IPS-20b (cell line): ENCODE measurements around the gene NFATC3.

Experiments
- H3K27ac ChIP-seq: one replicate; pipeline ENCODE4 v1.5.1; 2013; ENCODE audit warnings: low read length
- H3K27me3 ChIP-seq: 2 replicates; pipeline ENCODE4 v1.6.1; 2013; ENCODE audit warnings: mild to moderate bottlenecking, low read length, inconsistent platforms; ENCODE audit not compliant: insufficient read depth
- H3K36me3 ChIP-seq: 2 replicates; pipeline ENCODE4 v1.6.1; 2013; ENCODE audit warnings: low read depth, mild to moderate bottlenecking, inconsistent platforms, low read length, moderate library complexity; ENCODE audit not compliant: insufficient read depth
- H3K4me1 ChIP-seq: 2 replicates; pipeline ENCODE4 v1.6.1; 2013; ENCODE audit warnings: mild to moderate bottlenecking, control low read depth, inconsistent platforms, low read length, moderate library complexity; ENCODE audit not compliant: insufficient read depth
- H3K4me3 ChIP-seq: 2 replicates; pipeline ENCODE4 v1.5.1; 2013; ENCODE audit warnings: mild to moderate bottlenecking, low read length, inconsistent platforms
- H3K9ac ChIP-seq: 2 replicates; pipeline ENCODE4 v1.6.1; 2013; ENCODE audit warnings: low read depth, mild to moderate bottlenecking, inconsistent platforms, low read length, moderate library complexity
- H3K9me3 ChIP-seq: 2 replicates; pipeline ENCODE4 v1.6.1; 2013; ENCODE audit warnings: mild to moderate bottlenecking, low read depth, low read length, inconsistent platforms; ENCODE audit not compliant: insufficient read depth

NFATC3 gene

DNA sequence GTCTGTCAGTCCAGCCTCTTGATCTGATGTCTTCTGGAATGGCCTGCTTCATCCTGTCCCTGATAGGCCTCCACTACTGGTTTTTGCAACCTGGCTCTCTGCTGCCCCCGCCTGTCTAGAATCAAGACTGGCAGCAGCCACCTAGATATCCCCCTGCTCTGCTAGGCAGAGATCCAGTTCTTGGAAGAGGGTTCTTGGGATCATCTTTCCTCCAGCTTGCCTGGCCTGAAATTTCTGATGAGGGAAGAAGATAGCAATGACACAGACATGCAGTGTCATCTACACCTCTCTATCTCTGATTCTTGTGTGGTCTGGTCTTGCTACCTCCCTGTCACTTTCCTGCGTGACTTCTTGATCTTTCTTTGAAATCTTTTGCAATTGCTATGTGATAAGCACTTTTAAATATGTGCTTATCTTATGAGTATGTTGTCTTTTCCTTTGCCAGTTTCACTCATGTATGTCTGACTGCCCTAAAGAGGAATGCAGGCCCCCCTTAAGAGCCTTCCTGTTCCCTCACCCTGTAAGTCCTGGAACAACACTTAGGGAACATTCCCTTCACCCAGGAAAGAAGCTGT, 20.3 kb upstream of the NFATC3 start:
- Histone ChIP-seq H3K4me1 (no peaks in the 10 kb centered on the region), H3K36me3 (peaks cover 27% of the 10 kb centered on the region), H3K27me3 (no peaks in the 10 kb centered on the region), H3K4me3 (no peak overlapping the region), H3K9me3 (no peaks in the 10 kb centered on the region), H3K27ac (no peak overlapping the region), H3K9ac (no peak overlapping the region)

DNA sequence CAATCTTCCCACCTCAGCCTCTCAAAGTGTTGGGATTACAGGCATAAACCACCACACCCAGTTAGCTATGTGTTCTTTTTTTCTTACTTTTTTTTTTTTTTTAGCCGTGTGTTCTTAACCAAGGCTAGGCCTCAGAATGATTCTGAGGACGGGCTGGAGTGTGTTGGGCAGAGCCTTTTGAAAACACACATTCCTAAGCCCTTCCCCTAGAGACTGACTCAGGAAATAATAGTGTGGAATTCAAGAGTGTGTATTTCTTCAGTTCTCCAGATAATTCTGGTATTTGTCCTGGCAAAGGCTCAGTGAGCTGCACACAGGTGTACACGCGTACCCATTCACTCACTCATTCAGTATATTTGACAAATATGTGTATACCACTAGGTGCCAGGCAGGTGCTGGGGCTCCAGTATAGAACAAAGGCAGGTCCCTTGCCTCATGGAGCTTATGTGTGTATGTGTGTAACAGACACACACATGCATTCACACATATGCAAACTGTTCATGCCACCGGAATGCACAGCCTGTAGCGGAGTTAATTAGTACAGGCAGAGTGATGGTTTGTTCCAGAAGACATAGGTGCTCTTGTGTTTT, 19.4 kb upstream of the NFATC3 start:
- Histone ChIP-seq H3K36me3 (peaks cover 32% of the 10 kb centered on the region), H3K9ac (no peak overlapping the region), H3K27ac (no peak overlapping the region)

DNA sequence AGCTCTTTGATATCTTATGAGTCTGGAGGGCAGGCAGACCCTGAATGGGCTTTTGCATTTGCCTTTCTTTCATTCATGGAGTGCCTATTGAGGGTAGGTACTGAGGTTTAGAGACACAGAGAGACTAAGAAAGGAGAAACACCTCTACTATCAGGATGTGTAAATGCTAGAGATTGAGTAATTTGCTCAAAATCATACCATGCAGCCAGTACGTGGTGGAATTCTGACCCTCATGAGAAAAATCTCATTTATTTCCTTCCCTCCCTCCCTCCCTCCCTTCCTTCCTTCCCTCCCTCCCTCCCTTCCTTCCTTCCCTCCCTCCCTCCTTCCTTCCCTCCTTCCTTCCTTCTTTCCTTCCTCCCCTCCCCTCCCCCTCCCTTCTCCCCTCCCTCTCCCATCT, 18.4 kb upstream of the NFATC3 start:
- Histone ChIP-seq H3K9ac (no peak overlapping the region), H3K27me3 (no peaks in the 10 kb centered on the region), H3K4me1 (no peaks in the 10 kb centered on the region), H3K9me3 (no peaks in the 10 kb centered on the region), H3K27ac (no peak overlapping the region), H3K36me3 (peaks cover 35% of the 10 kb centered on the region), H3K4me3 (no peak overlapping the region)

More for the DNA sequence above, 19.4 kb upstream of the NFATC3 start:
- H3K27me3 ChIP-seq = no peaks in the 10 kb centered on the region
- no peak overlapping the region for H3K4me3 ChIP-seq
- no peaks in the 10 kb centered on the region for H3K4me1 ChIP-seq
- no peaks in the 10 kb centered on the region for H3K9me3 ChIP-seq

DNA sequence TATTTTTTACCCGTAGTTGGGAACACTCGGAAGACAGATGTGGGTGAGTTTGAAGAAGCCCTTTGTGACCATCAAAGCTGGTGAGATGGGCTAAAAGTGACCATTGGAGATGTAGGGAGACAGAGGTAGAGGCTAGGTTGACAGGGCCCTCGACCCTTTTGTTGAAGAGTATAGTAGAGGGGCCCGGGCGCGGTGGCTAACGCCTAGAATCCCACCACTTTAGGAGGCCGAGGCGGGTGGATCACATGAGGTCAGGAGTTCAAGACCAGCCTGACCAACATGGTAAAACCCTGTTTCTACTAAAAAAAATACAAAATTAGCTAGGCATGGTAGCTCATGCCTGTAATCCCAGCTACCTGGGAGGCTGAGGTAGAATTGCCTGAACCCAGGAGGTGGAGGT, 16.2 kb upstream of the NFATC3 start:
- no peaks in the 10 kb centered on the region for H3K4me1 ChIP-seq
- H3K27me3 ChIP-seq = no peaks in the 10 kb centered on the region
- no peak overlapping the region for H3K27ac ChIP-seq
- peaks cover 53% of the 10 kb centered on the region for H3K36me3 ChIP-seq
- H3K4me3 ChIP-seq = no peak overlapping the region
- H3K9me3 ChIP-seq = no peaks in the 10 kb centered on the region
- no peak overlapping the region for H3K9ac ChIP-seq

DNA sequence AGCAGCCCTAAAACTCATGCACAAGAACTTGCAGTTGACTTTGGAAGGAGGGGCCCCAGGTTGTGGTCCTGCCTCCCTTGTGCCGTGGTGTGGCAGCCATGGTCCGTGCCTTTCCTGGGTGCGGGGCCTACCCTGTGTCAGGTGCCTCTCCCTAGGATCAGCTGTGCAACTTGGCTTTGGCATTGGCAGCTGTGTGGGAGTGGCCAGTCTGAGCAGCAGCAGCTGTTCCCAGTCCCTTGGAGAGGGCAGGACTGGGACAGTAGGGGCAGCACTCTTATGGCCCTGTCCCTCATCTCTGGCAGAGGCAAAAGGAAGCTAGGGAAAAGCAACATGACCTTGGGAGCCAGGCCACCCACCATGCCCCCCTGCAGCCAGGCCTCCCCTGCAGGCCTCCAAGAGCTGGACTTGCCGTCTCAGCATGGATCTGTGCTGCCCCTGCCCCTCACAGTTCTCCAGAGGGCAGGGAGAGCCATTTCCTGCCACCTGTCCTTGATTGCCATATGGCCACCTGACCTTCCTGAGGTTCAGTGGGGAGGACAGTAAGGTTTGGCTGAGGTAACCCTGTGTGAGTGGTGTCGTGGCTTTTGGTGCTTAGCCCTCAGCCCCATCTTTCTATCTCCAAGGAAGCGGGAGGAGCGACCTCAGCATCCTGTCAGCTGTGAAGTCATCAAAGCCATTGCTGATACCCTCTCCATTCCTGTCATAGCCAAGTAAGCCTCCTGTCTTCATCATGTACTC, 15.5 kb upstream of the NFATC3 start:
- Histone ChIP-seq H3K27me3 (no peaks in the 10 kb centered on the region), H3K9ac (no peak overlapping the region), H3K36me3 (peaks cover 60% of the 10 kb centered on the region), H3K4me3 (no peak overlapping the region), H3K9me3 (no peaks in the 10 kb centered on the region), H3K4me1 (no peaks in the 10 kb centered on the region), H3K27ac (no peak overlapping the region)

DNA sequence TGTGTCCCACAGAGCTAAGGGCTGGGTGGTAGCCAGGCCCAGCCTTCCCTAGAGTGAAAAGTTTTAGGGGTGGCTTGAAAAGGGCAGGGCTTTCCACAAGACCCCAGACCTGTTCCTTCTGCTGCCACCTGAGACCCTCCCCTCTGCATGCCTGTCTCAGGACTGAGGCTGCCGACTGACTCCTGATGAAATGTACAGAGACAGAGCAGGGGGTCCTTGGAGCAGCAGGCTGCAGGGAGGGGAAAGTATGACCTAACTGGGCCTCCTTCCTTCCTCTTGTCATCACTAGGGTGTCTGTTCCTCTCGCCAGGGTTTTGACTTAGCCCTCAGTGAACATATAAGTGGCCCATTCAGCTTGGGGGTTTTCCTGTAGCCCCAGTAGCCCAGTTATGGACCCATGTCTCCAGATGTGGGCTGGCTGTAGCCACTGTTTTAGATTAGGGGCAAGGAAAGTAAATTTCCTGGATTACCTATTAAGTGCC, 14.9 kb upstream of the NFATC3 start:
- H3K9ac ChIP-seq = no peak overlapping the region
- H3K4me1 ChIP-seq = no peaks in the 10 kb centered on the region
- H3K36me3 ChIP-seq = peaks cover 66% of the 10 kb centered on the region
- no peak overlapping the region for H3K27ac ChIP-seq
- H3K9me3 ChIP-seq = no peaks in the 10 kb centered on the region
- H3K4me3 ChIP-seq = no peak overlapping the region
- no peaks in the 10 kb centered on the region for H3K27me3 ChIP-seq

DNA sequence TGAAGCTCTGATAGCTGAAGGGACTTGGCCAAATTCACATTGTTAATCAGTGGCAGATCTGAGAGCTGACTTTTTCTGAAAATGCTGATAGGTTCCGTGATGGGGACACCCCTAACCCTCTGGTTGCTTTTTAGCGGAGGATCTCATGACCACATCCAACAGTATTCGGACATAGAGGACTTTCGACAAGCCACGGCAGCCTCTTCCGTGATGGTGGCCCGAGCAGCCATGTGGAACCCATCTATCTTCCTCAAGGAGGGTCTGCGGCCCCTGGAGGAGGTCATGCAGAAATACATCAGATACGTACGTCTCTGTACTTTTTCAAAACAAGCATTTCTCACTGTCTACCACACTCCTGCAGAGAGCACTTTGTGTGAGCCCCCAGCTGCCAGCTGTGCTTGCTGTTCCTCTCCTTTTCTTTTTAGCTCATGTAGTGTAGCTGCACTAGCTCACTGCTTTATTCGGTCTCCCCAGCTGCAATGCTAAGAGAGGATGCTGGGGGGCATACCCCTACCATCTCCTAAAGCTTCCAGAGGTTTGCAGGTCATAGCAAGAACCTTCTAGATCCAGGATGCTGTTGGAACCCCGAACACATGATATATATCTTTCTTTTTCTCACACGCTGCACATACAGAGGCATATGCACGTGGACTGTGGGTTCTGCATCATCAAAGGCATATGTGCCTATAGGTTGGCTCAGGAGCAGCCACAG, 14.2 kb upstream of the NFATC3 start:
- Histone ChIP-seq H3K4me3 (no peak overlapping the region), H3K9ac (no peak overlapping the region), H3K9me3 (no peaks in the 10 kb centered on the region), H3K27me3 (no peaks in the 10 kb centered on the region), H3K4me1 (no peaks in the 10 kb centered on the region), H3K27ac (no peak overlapping the region), H3K36me3 (peaks cover 69% of the 10 kb centered on the region)

DNA sequence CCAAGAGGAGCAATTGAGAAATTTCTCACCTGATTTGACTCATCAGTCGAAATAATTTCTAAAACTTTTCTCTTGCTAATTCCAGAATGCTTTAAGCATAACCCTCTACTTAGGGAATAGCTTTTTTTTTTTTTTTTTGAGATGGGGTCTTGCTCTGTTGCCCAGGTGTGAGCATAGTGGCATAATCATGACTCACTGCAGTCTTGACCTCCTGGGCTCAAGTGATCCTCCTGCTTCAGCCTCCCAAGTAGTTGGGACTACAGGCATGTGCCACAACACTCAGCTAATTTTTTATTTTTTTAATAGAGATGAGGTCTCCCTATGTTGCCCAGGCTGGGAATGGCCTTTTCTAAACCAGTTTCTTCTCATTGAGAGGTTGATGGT, 13.7 kb upstream of the NFATC3 start:
- Histone ChIP-seq H3K4me1 (no peaks in the 10 kb centered on the region), H3K36me3 (peaks cover 69% of the 10 kb centered on the region), H3K27ac (no peak overlapping the region)

DNA sequence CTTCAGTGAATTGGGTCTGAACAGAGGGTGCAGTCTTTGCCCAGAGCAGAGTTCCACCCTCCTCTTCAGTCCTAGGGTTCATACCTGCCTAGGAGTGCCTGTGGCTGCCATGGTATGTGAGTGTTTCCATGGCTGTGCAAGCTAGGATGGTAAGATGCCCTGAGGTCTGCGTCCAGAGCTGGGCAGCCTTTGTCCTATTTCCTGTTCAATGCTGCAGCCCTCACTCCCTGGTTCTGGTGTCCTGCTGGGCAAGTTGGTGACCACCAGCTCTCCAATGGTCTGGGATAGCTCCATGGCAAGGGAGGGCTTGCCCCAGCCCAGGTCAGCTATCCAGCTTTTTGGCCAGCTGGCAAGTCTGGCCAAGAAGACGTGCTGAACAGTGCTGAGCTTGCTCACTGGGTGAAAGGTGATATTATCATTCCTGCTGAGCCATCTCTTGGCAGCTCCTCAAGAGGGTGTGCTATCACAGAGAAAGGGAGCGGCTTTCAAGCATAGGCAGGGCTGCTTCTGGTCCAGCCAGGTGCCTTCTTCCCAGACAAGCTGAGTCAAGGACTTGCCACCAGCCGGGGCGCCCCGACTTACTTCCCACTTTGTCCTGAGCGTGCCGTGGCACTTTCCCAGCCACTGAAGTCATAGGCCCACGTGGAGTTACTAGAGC, 13.0 kb upstream of the NFATC3 start:
- no peaks in the 10 kb centered on the region for H3K4me1 ChIP-seq

More for the DNA sequence above, 13.7 kb upstream of the NFATC3 start:
- H3K9me3 ChIP-seq = no peaks in the 10 kb centered on the region
- H3K9ac ChIP-seq = no peak overlapping the region
- no peak overlapping the region for H3K4me3 ChIP-seq
- no peaks in the 10 kb centered on the region for H3K27me3 ChIP-seq

DNA sequence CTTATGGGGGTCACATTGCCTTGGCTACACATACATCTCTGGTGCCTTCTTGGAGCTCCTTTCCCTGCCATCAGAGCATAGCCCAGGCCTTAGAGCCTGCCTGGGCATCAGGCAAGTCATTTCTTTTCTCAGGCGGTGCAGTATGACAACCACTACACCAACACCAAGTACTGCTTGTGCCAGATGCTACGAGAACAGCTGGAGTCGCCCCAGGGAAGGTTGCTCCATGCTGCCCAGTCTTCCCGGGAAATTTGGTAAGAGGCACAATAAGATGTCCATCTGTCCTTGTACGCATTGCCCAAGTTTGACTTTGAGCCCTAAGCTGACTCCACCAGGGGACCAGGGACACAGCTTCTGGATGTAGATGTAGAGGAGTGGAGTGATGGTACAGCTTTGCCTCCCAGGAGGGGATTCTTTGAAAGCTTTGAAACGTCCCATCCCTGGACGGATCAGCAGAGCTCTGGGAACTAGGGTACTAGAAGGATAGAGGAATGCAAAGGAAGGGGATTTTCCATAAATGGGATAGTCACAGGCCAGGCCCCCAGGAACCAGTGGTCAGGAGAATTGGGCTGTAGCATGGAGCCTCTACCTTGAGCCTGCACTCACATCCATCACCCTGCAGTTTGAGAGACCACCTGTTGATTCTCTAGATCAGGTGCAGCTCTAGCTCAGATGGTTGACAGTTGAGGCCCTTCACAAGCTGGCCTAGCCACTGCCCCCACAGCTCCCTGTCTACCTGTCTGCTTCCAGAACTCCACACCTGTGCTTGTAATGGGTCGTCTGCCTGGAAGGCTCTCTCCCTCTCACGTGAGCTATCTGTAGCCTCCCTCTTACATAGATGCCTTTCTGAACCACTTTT, 11.0 kb upstream of the NFATC3 start:
- H3K9ac ChIP-seq = no peak overlapping the region
- no peaks in the 10 kb centered on the region for H3K27me3 ChIP-seq
- no peaks in the 10 kb centered on the region for H3K9me3 ChIP-seq
- H3K4me3 ChIP-seq = no peak overlapping the region
- no peak overlapping the region for H3K27ac ChIP-seq
- H3K36me3 ChIP-seq = peaks cover 80% of the 10 kb centered on the region
- H3K4me1 ChIP-seq = no peaks in the 10 kb centered on the region

More for the DNA sequence above, 13.0 kb upstream of the NFATC3 start:
- Histone ChIP-seq H3K9ac (no peak overlapping the region), H3K4me3 (no peak overlapping the region), H3K36me3 (peaks cover 69% of the 10 kb centered on the region), H3K27ac (no peak overlapping the region), H3K9me3 (no peaks in the 10 kb centered on the region), H3K27me3 (no peaks in the 10 kb centered on the region)
